Activated CD4-positive, CD25-positive, alpha-beta regulatory T cell treated with anti-CD3 and anti-CD28 coated beads, Interleukin-2, amount 50 U/mL, for 72 hours (primary cell): ENCODE measurements around the gene GRPEL2.

ENCODE experiments used
- DNase-seq: peaks from one replicate; pipeline ENCODE4 v3.0.0; 2021

Gene GRPEL2, protein sequence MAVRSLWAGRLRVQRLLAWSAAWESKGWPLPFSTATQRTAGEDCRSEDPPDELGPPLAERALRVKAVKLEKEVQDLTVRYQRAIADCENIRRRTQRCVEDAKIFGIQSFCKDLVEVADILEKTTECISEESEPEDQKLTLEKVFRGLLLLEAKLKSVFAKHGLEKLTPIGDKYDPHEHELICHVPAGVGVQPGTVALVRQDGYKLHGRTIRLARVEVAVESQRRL

DNA sequence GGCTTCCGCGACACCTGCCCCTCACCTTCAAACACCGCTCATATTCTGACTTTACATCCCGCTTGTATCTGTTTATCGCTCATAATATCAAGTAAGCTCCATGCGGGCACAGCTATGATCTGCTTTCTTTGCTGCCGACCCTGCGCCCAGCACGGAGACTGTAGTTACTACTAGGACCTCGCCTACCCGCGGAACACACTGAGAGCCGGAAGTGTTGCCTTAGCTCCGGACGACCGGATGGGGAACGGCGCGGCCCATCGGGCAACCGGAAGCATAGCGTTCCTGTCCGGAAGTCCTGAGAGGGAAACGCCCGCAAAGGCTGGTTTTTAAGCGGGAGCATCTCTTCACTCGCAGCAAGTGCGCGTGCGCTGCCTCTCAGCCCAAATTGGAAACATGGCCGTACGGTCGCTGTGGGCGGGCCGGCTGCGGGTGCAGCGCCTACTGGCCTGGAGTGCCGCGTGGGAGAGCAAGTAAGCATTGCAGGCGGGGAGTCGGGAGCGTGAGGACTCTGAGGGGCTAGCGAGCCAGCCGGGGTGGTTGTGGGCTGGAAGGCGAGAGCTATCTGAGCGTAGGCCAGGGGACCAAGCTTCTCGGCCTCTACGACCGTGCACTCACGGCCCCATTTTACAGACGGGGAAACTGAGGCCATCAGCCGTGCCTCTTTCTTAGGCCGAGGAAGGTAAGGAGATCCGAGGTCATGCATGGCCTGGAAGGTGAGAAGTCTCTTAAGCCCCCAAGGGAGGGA is at the start of gene GRPEL2:
Gene GRPEL2 (plus strand): TSS at position 353 of the 745 bp plus-strand sequence. CDS start 41 bp downstream, at position 394.
- peak; percentile 88 for DNase-seq

DNA sequence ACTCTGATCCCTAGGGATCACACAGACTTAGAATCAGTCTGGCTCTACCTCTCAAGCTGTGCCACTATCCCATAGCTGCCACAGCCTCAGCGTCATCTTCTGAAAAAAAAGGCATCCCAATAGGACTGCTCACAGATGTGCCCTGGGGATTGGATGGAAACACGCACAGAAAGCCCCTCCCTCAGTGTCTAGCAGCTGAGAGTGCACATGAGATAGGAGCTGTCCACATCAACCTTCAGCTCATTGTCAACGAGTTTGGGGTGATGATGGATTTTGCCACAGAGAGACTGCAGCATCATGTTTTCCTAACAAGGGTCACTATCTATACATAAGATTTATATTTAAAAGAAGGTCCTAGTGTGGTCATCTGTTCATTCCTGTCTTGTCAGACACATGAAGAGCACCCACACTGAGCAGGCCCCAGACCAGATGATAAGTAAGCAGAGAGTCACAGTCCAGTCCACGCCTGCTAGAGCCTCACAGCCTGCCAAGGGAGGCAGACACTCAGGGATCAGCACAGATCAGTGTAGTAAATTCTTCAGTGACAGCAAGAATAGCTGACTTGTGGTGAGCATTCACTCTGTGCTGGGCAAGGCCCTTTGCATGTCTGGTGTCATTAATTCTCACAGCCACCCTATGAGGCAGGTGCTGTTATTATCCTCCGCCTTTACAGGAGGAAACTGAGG is 47.8 kb upstream of the GRPEL2 start:
- no peak for DNase-seq

DNA sequence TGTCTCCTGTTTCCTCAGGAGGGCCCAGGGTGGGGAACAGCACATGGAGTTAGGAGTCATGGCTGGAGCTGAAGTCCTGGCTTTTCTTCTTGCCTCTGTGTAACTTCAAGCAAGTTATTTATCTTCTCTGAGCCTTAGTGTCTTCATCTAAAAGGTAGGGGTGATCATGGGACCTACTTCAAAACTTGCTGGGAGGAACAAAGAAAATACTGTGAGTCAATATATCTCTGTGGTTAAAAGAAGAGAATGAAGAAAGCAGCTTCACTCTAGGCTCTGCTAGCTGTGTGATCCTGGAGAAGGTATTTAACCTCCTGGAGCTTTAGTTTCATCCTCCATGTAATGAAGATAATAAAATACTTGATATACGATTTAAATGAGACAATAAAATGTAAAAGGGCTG is 47.1 kb upstream of the GRPEL2 start:
- DNase-seq = no peak

GRCh38 chr5:149298842-149299404 is 46.4 kb upstream of the GRPEL2 start:
- DNase-seq = no peak

DNA sequence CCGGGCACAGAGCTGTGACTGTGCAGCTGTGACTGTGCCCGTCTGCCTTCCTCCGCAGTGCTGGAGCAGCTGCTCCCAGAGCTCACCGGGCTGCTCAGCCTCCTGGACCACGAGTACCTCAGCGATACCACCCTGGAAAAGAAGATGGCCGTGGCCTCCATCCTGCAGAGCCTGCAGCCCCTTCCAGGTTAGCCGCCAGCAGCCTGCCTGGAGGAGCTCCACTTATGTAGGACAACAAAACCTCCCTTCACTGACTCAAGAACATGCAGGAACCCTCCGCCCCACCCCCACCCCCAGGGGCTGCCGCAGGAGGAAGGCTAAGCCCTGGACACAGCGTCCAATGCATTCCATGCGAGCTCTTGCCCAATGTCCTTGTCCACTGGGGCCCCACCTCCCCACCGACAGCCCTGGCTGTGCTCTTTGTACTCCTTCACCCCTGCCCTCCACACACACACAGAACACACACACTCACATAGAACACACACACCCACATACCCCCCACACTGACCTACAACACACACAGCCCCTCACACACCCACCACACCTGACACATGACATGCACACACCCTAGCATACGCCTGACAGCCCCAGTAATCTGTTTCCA is 45.7 kb upstream of the GRPEL2 start:
- DNase-seq = no peak

DNA sequence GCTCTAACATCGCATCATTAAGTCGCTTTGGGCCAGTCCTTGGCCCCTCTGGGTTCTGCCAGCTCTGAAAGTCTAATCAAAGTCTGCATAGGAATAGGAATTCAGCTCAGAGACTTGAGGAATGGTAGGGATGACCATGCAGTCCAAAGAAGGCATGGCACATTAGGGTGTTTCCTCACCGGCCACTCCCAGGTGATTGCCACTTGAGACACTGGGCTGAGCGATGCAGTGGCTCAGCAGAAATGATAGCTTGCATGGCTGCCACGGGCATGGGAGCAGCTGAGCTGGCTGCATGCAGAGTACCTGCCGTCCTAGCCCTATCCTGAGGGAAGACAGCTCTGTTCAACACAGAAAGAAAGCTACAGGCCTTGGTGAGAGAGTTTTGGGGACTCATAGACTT is 44.9 kb upstream of the GRPEL2 start:
- no peak for DNase-seq

GRCh38 chr5:149301049-149301743 is 44.1 kb upstream of the GRPEL2 start:
- DNase-seq = no peak

GRCh38 chr5:149301744-149302380 is 43.4 kb upstream of the GRPEL2 start:
- DNase-seq = no peak

DNA sequence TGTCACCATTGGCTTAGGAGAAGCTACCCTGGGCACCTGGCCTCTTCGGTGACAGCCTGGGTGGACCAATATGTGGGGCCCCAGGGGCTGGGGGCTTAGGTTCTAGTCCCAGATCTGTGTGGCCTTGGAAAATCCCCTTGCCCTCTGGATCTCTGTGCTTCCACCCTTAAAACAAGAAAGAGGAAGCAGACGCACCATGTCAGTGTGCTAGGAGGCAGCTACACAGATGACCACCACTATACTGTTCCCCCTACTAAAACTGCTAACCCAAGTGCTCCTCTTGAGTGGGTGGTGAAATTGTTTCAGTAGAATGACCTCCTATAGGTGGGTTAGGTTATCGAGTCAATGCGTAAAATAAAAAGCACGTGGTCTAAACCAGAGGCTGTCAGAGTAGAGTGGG is 42.7 kb upstream of the GRPEL2 start:
- no peak for DNase-seq

DNA sequence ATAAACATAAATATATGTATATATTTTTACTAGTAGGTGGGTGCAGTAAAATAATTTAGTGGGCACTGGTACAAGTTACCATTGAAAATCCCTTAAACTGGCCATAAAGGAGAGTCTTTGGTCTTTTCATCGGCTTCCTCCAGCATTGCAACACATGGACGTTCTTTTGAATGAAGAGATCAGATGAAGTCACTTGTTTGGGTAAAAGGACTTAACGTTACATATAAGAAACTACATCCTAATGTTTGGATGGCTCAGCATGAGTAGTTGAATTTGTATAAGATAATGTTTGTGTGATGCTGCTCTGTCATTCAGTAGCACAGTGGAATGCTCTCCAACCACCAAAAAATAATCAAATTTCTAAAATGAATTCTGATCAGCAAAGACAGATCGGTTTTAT is 42.1 kb upstream of the GRPEL2 start:
- no peak for DNase-seq

DNA sequence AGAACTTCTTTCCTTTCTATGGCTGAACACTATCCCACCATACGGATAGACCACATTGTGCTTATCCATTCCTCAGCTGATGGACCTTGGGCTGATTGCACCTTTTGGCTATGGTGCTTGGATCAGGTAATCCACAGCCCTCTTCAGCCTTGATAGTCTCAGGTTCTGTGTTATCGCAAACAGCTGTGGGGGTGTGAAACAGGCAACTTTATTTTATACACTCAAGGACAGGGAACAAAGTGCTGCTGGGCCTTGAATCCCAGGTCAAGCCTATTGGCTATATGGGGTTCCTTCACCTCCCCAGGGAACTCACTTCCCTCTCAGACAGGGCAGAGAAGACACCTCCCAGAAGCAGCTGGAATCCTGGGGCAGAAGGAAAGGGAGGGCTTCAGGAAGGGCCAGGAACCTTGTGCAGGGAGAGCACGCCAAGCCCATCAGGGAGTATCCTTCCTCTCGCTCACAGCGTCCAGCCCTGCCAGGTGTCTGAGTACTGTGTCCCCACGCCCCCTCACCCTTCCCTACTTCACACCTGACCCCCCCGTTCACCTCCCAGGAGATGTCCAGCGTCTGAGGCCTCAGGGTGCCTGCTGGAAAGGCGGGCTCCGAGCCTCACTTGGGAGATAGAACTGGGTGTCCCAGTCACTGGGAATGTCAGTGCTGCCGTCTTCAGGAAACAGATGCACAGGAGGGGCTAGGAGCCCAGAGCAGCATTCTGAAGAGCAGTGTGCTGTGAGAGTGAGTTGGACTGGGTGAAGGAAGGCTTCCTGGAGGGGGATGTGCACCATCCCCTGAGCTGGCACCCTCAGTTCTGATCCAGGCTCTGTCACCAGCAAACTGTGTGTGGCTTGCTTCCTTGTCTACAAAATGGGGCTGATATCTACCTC is 40.9 kb upstream of the GRPEL2 start:
- no peak for DNase-seq

DNA sequence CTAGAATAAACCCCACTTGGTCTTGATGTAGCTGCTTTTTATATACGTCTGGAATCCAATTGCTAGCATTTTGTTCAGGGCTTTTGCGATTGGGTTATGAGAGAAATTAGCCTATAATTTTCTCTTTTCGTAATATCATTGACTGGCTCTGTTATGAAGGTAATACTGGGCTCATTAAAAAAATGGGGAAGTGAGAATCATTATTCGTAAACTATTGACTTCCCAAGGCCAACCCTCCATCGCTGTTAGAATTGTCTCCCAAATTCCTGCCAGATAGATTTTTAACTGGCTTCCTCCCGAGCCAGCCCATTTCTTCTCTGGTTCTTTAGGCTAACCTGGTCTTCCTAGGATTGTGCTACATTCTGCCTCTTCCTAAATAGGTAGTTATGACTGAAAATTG is 35.9 kb upstream of the GRPEL2 start:
- DNase-seq = no peak

GRCh38 chr5:149310488-149310887 is 34.8 kb upstream of the GRPEL2 start:
- no peak for DNase-seq

- DNase-seq = no peak
These were observed 34.2 kb upstream of the GRPEL2 start for GRCh38 chr5:149310947-149311658.

DNA sequence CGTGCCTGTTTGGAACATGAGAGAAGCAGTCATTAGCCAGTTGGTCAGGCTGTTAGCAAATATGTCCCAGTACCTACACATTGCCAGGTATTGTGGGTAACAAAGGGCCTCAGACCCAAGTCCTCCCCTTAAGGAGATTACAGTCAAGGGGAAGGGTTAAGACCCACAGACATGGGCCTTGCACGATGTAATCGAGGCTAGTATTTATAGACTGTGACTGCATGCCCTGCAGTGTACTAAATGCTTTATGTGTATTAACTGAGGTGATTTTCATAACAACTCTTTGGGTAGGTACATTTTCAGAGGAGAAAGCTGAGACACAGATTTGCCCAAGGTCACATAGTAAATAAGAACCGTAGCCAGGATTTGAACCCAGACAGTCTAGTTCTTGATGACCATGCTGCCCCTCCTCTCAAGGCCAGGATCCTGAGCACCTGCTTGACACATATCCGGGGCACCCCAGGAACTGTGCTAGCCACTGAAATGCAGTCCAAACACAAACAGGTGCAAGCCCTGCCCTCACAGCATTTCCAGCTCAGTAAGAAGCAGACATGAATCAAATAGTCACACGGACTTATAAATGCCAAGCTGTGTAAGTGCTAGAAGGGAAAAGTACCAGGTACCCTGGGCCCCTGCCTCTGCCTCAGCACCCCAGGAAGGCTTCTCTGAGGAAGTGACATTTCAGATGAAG is 32.0 kb upstream of the GRPEL2 start:
- DNase-seq = no peak

- no peak for DNase-seq
These were observed 30.7 kb upstream of the GRPEL2 start for GRCh38 chr5:149314571-149315111.

GRCh38 chr5:149315753-149316152 is 29.5 kb upstream of the GRPEL2 start:
- no peak for DNase-seq

DNA sequence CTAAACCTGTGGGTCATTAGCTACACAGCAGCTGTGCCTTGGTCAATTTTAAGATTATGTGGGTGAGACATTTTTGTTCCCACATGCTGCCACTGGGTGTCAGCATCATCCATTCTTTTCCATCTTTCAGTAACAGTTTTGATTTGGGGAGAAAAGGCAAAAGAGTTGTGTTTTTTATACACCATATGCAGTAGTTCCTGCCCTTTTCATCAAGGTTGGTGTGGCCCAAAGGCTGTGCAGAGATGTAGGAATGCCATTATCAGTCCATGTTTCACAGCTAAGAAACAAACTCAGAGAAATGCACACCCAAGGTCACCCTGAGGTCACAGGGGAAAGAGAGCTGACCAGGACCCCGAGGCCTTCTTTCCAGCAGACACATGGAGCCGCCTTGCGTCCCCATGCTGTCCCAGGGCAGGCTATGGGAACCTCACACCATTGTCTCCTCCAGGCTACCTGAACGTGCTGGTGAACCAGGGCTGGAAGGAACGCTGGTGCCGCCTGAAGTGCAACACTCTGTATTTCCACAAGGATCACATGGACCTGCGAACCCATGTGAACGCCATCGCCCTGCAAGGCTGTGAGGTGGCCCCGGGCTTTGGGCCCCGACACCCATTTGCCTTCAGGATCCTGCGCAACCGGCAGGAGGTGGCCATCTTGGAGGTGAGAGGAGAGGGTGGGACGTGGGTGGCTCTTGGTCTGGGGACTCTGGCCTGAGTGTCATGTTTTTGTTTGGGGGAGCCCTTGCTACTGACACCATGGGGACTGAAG is 27.8 kb upstream of the GRPEL2 start:
- no peak for DNase-seq

- no peak for DNase-seq
These were observed 26.1 kb upstream of the GRPEL2 start for GRCh38 chr5:149319174-149319573.
